Caco-2 (cell line): ENCODE data around the gene CUTA. TPM values are rescaled to one million over a fixed set of nuclear protein-coding genes. Genes with fewer than 3 reads are reported as not detected.

Source experiments
- BruUV-seq: library from RNA; stranded (reverse); fragments of 400-500 nt; replicated peaks from 2 replicates; lab custom pipeline; 2021; lab: Mats Ljungman, UMichigan
- CTCF ChIA-PET: fragments of 300-600 bp; sonication (Branson Sonifier 250); formaldehyde crosslinking; loops from one replicate; lab custom pipeline; 2022; ENCODE audit warnings: antibody characterized with exemption; lab: Charles Lee
- POLR2A ChIA-PET: fragments of 300-600 bp; sonication (Branson Sonifier 250); formaldehyde crosslinking; loops from one replicate; lab custom pipeline; 2022; ENCODE audit warnings: antibody characterized with exemption; lab: Charles Lee
- DNase-seq, 2 experiments: peaks; one replicate each; pipeline versions ENCODE4 v3.0.0 to v3.0.0-alpha.2; 2020 to 2022
- H3K27me3 ChIP-seq: replicated peaks from 2 replicates; pipeline ENCODE4 v1.6.0; 2011; ENCODE audit warnings: low read length; ENCODE audit not compliant: control insufficient read depth, insufficient read depth
- H3K36me3 ChIP-seq: 2 replicates; pipeline ENCODE4 v1.5.1; 2011; ENCODE audit warnings: low read length; ENCODE audit not compliant: control insufficient read depth, insufficient read depth
- H3K4me1 ChIP-seq: fragments of 250-450 bp; sonication (Bioruptor Pico); 2 replicates; pipeline ENCODE4 v1.5.1; 2020; ENCODE audit warnings: mild to moderate bottlenecking
- H3K4me3 ChIP-seq: 2 replicates; pipeline ENCODE4 v1.5.1; 2011; ENCODE audit warnings: low read depth, mild to moderate bottlenecking, control low read depth, low read length
- H3K9me3 ChIP-seq: fragments of 250-450 bp; sonication (Bioruptor Pico); 2 replicates; pipeline ENCODE4 v1.5.1; 2020; ENCODE audit warnings: mild to moderate bottlenecking, moderate library complexity
- H3K27ac Mint-ChIP-seq: one replicate; pipeline ENCODE4 v1.8.0; 2022; ENCODE audit warnings: mixed read lengths; ENCODE audit not compliant: unreplicated experiment
- H3K27me3 Mint-ChIP-seq: one replicate; pipeline ENCODE4 v1.8.0; 2022; ENCODE audit warnings: mixed read lengths; ENCODE audit not compliant: insufficient read depth, unreplicated experiment
- H3K36me3 Mint-ChIP-seq: one replicate; pipeline ENCODE4 v1.8.0; 2022; ENCODE audit warnings: mild to moderate bottlenecking, mixed read lengths; ENCODE audit not compliant: insufficient read depth, unreplicated experiment
- H3K4me1 Mint-ChIP-seq: one replicate; pipeline ENCODE4 v1.8.0; 2022; ENCODE audit warnings: low read depth, mixed read lengths; ENCODE audit not compliant: unreplicated experiment
- H3K4me3 Mint-ChIP-seq: one replicate; pipeline ENCODE4 v1.8.0; 2022; ENCODE audit warnings: mild to moderate bottlenecking, moderate library complexity, mixed read lengths; ENCODE audit not compliant: unreplicated experiment
- H3K9me3 Mint-ChIP-seq: one replicate; pipeline ENCODE4 v1.8.0; 2022; ENCODE audit warnings: mixed read lengths; ENCODE audit not compliant: unreplicated experiment
- CTCF ChIP-seq, 2 experiments: fragments of 200-600 bp in 1 of 2; IDR thresholded peaks; 1 replicate in 1 of 2; 2 replicates in 1 of 2; pipeline versions ENCODE4 v1.5.1 to v1.8.0; 2011 to 2022; ENCODE audit warnings: antibody characterized with exemption in 1 of 2, control low read depth in 1 of 2, inconsistent platforms in 1 of 2, low read depth in 1 of 2, low read length in 1 of 2, mild to moderate bottlenecking in 1 of 2, moderate library complexity in 1 of 2; ENCODE audit not compliant: insufficient read depth in 1 of 2, severe bottlenecking in 1 of 2, unreplicated experiment in 1 of 2
- intact Hi-C: fragments of 100-400 bp; cut with micrococcal nuclease; formaldehyde crosslinking; loops from one replicate; pipeline ENCODE4 v1.10.0; 2022; ENCODE audit not compliant: unreplicated experiment
- total RNA-seq: library from RNA; stranded (reverse); gene quantifications from 2 replicates; pipeline ENCODE4 v1.2.3, GENCODE V29; 2022

The CUTA gene
- total RNA-seq, 1 experiment from 2014 or later: 166 TPM

- intact Hi-C loops: loop anchor here (1.0 to 5.0 kb wide), 5 partner anchors 8 to 146 kb away; partner anchors contain the start of genes CUTA, KIFC1 and RGL2
- H3K4me1 ChIP-seq: peaks cover 39% of the 10 kb centered on the region
Observed at GRCh38 chr6:33425668-33426577, 8.0 kb upstream of the CUTA start.

DNA sequence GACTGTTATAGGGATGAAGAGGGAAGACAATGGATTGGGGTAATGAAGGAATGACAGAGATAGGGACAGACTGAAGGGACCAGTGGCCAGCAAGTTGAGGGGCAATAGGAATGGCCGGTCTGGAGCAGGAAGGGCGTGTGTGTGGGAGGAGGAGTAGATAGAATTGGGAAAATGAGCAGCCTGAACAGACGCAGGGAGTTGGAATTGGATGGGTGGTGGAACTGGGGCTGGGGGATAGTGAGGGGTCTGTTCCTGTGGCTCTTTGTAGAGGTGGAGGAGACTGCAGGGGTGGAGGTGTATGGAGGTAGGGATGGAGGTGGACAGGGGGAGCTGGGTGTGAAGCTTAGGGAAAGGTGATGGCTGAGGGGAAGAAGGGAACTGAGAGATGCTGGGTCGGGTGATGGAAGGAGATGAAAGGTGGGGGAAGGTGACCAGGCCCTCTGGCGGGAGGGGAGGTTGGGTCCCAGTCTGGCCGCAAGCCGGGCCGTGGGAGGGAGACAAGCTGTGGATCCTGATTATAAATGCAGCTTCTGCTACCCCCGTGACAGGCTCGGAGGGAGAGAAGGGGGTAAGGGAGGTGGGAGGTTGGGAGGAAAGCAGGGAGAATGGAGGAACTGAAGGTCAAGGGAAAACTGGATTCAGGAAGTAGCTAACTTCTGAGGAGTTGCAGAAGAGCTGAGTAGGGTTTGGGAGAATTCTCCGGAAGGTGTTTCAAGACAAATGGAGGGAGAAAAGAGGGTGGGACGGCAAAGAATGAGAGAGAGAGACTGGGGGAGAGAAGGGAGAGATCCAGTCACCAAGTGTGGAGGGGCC is 7.2 kb upstream of the CUTA start:
- H3K27me3 ChIP-seq: no peaks in the 10 kb centered on the region
- POLR2A ChIA-PET: interaction anchor here (1.4 to 1.5 kb wide), 2 partner anchors 15 to 29 kb away, joined by 7 to 8 read pairs; partner anchors contain the start of gene ZBTB9
- no peaks in the 10 kb centered on the region for H3K9me3 ChIP-seq
- no peaks in the 10 kb centered on the region for H3K9me3 Mint-ChIP-seq
- CTCF ChIA-PET: interaction anchor here (0.5 to 1.7 kb wide), 12 partner anchors 15 to 286 kb away, joined by 3 to 16 read pairs (median 4); partner anchors contain the start of genes BAK1, PHF1, UQCC2 and ZBTB22
- H3K27ac Mint-ChIP-seq: peak overlapping the region; percentile 75
- H3K36me3 Mint-ChIP-seq: peaks cover 7% of the 10 kb centered on the region
- peaks cover 30% of the 10 kb centered on the region for H3K4me1 ChIP-seq
- no peak for TF ChIP-seq CTCF (IDR thresholded peaks at IDR 0.05; ENCODE audit: insufficient read depth in 1 of 2, low read depth in 1 of 2, low read length in 1 of 2, severe bottlenecking in 1 of 2, unreplicated experiment in 1 of 2)
- TSS peak; percentile 94 for BruUV-seq
- H3K4me3 Mint-ChIP-seq: peak overlapping the region; percentile 81
- peaks cover 7% of the 10 kb centered on the region for H3K27me3 Mint-ChIP-seq
- no peaks in the 10 kb centered on the region for H3K36me3 ChIP-seq
- peaks cover 23% of the 10 kb centered on the region for H3K4me1 Mint-ChIP-seq
- intact Hi-C loops: loop anchor here (1.0 to 5.0 kb wide), 3 partner anchors 34 to 147 kb away; partner anchors contain the start of genes KIFC1 and RGL2
- peak overlapping the region; percentile 71 for H3K4me3 ChIP-seq
- DNase-seq: no peak

More at GRCh38 chr6:33425668-33426577, 8.0 kb upstream of the CUTA start:
- no peaks in the 10 kb centered on the region for H3K36me3 ChIP-seq
- Mint-ChIP-seq H3K4me3 (peak overlapping the region; percentile 81), H3K27ac (peak overlapping the region; percentile 75), H3K4me1 (peaks cover 23% of the 10 kb centered on the region), H3K36me3 (peaks cover 7% of the 10 kb centered on the region), H3K9me3 (no peaks in the 10 kb centered on the region), H3K27me3 (peaks cover 7% of the 10 kb centered on the region)
- no peaks in the 10 kb centered on the region for H3K27me3 ChIP-seq
- ChIA-PET CTCF (interaction anchor here (0.5 to 1.7 kb wide), 16 partner anchors 8 to 285 kb away, joined by 3 to 16 read pairs (median 4); partner anchors contain the start of genes BAK1, CUTA, PHF1 and RGL2), POLR2A (interaction anchor here (0.6 to 1.5 kb wide), 4 partner anchors 16 to 125 kb away, joined by 3 to 8 read pairs (median 6); partner anchors contain the start of gene ZBTB9)
- DNase-seq: peak; percentile 91 to 93
- peak; percentile 74 to 82 for TF ChIP-seq CTCF (IDR thresholded peaks at IDR 0.05; ENCODE audit: insufficient read depth in 1 of 2, low read depth in 1 of 2, low read length in 1 of 2, severe bottlenecking in 1 of 2, unreplicated experiment in 1 of 2)
- no TSS peak for BruUV-seq
- peak overlapping the region; percentile 71 for H3K4me3 ChIP-seq
- H3K9me3 ChIP-seq: no peaks in the 10 kb centered on the region
